Umbilical cord (tissue), 2 donors: ENCODE measurements around the gene GPC5. TPM values are rescaled to one million over a fixed set of nuclear protein-coding genes. Genes with fewer than 3 reads are reported as not detected.
A peak's percentile ranks its signal among the peaks of the same experiment; 100 is the strongest.
"Not testable (repeated sequence)": the region's sequence is repeated elsewhere in the genome, so short reads cannot be mapped to it uniquely, and the experiment has no call there.

Experiments
- DNase-seq: peaks from one replicate; pipeline ENCODE4 v3.0.0-alpha.2; 2015; ENCODE audit warnings: low spot score
- total RNA-seq: library from RNA; depleted of rRNA; stranded (reverse); fragments of >200 nt; gene quantifications from one replicate; pipeline ENCODE4 v1.2.3, GENCODE V29; 2014; ENCODE audit warnings: low replicate concordance; ENCODE audit not compliant: insufficient read depth

Gene GPC5
- total RNA-seq, 1 donor from 2014 or later: 1.4 TPM

- no peak for DNase-seq
Observed at GRCh38 chr13:92825938-92826596, 1427.6 kb downstream of the GPC5 start.

GRCh38 chr13:92827503-92827902 lies 1429.1 kb downstream of the GPC5 start:
- DNase-seq: no peak

GRCh38 chr13:92829930-92830329 lies 1431.5 kb downstream of the GPC5 start:
- DNase-seq: no peak

GRCh38 chr13:92830821-92831220 lies 1432.4 kb downstream of the GPC5 start:
- DNase-seq: no peak

GRCh38 chr13:92833071-92833470 lies 1434.7 kb downstream of the GPC5 start:
- DNase-seq: no peak

- no peak for DNase-seq
Observed at GRCh38 chr13:92836171-92836570, 1437.8 kb downstream of the GPC5 start.

- no peak for DNase-seq
Observed at GRCh38 chr13:92838786-92839185, 1440.4 kb downstream of the GPC5 start.

- DNase-seq: peak; percentile 4
Observed at GRCh38 chr13:92842145-92842544, 1443.7 kb downstream of the GPC5 start.

- no peak for DNase-seq
Observed at GRCh38 chr13:92843549-92843948, 1445.1 kb downstream of the GPC5 start.

GRCh38 chr13:92849381-92849780 lies 1451.0 kb downstream of the GPC5 start:
- DNase-seq: no peak

- no peak for DNase-seq
Observed at GRCh38 chr13:92864584-92865284, 1466.3 kb downstream of the GPC5 start.

GRCh38 chr13:92873029-92873428 lies 1474.6 kb downstream of the GPC5 start:
- no peak for DNase-seq

- DNase-seq: no peak
Observed at GRCh38 chr13:92886535-92887077, 1488.2 kb downstream of the GPC5 start.

GRCh38 chr13:92894447-92894846 lies 1496.0 kb downstream of the GPC5 start:
- DNase-seq: peak; percentile 54

- DNase-seq: peak; percentile 26
Observed at GRCh38 chr13:92896842-92897241, 1498.4 kb downstream of the GPC5 start.

- DNase-seq: not testable (repeated sequence)
Observed at GRCh38 chr13:92898946-92899345, 1500.5 kb downstream of the GPC5 start.

- DNase-seq: peak; percentile 35
Observed at GRCh38 chr13:92900446-92900845, 1502.0 kb downstream of the GPC5 start.

- no peak for DNase-seq
Observed at GRCh38 chr13:92901739-92902138, 1503.3 kb downstream of the GPC5 start.

- no peak for DNase-seq
Observed at GRCh38 chr13:92912629-92913028, 1514.2 kb downstream of the GPC5 start.

- DNase-seq: no peak
Observed at GRCh38 chr13:92913840-92914239, 1515.4 kb downstream of the GPC5 start.
